ENCODE results near the gene TSHZ1. TPM values are rescaled to one million over a fixed set of nuclear protein-coding genes. Genes with fewer than 3 reads are reported as not detected.

The TSHZ1 gene
- total RNA-seq, 1 donor from 2014 or later = 24.6 TPM

GRCh38 chr18:75247611-75248421 lies 37.2 kb downstream of the TSHZ1 start:
- peak overlapping the region; percentile 85 for H3K27ac ChIP-seq (replicated peaks)
- H3K4me3 ChIP-seq = peak overlapping the region; percentile 61
- no peaks in the 10 kb centered on the region for H3K27me3 ChIP-seq (ENCODE audit: low read depth)
- no peaks in the 10 kb centered on the region for H3K9me3 ChIP-seq (replicated peaks)
- H3K36me3 ChIP-seq = no peaks in the 10 kb centered on the region
- no peak for DNase-seq
- H3K4me1 ChIP-seq = peaks cover 68% of the 10 kb centered on the region
- intact Hi-C loops (cut with micrococcal nuclease) = no loop called here
- no peak for TF ChIP-seq CTCF (IDR thresholded peaks at IDR 0.05; ENCODE audit: borderline replicate concordance)

- Histone ChIP-seq H3K27ac (replicated peaks) (peak overlapping the region; percentile 85), H3K27me3 (ENCODE audit: low read depth) (no peaks in the 10 kb centered on the region), H3K4me3 (peak overlapping the region; percentile 61), H3K36me3 (no peaks in the 10 kb centered on the region), H3K4me1 (peaks cover 76% of the 10 kb centered on the region), H3K9me3 (replicated peaks) (no peaks in the 10 kb centered on the region)
- no peak for TF ChIP-seq CTCF (IDR thresholded peaks at IDR 0.05; ENCODE audit: borderline replicate concordance)
- intact Hi-C loops (cut with micrococcal nuclease) = no loop called here
- DNase-seq = no peak
Observed at GRCh38 chr18:75248426-75249174, 38.0 kb downstream of the TSHZ1 start.

- TF ChIP-seq CTCF (IDR thresholded peaks at IDR 0.05; ENCODE audit: borderline replicate concordance) = no peak
Observed at GRCh38 chr18:75249175-75249518, 38.5 kb downstream of the TSHZ1 start.

GRCh38 chr18:75249672-75250470 lies 39.3 kb downstream of the TSHZ1 start:
- intact Hi-C loops (cut with micrococcal nuclease) = no loop called here
- H3K36me3 ChIP-seq = no peaks in the 10 kb centered on the region
- peak overlapping the region; percentile 85 for H3K27ac ChIP-seq (replicated peaks)
- TF ChIP-seq CTCF (IDR thresholded peaks at IDR 0.05; ENCODE audit: borderline replicate concordance) = no peak
- peaks cover 76% of the 10 kb centered on the region for H3K4me1 ChIP-seq
- no peak for DNase-seq
- H3K4me3 ChIP-seq = no peak overlapping the region
- H3K27me3 ChIP-seq (ENCODE audit: low read depth) = no peaks in the 10 kb centered on the region
- no peaks in the 10 kb centered on the region for H3K9me3 ChIP-seq (replicated peaks)

More at GRCh38 chr18:75249175-75249518, 38.5 kb downstream of the TSHZ1 start:
- H3K36me3 ChIP-seq = no peaks in the 10 kb centered on the region
- DNase-seq = no peak
- no peak overlapping the region for H3K4me3 ChIP-seq
- no peaks in the 10 kb centered on the region for H3K9me3 ChIP-seq (replicated peaks)
- peaks cover 76% of the 10 kb centered on the region for H3K4me1 ChIP-seq
- no peaks in the 10 kb centered on the region for H3K27me3 ChIP-seq (ENCODE audit: low read depth)
- peak overlapping the region; percentile 85 for H3K27ac ChIP-seq (replicated peaks)
- intact Hi-C loops (cut with micrococcal nuclease) = no loop called here

DNA sequence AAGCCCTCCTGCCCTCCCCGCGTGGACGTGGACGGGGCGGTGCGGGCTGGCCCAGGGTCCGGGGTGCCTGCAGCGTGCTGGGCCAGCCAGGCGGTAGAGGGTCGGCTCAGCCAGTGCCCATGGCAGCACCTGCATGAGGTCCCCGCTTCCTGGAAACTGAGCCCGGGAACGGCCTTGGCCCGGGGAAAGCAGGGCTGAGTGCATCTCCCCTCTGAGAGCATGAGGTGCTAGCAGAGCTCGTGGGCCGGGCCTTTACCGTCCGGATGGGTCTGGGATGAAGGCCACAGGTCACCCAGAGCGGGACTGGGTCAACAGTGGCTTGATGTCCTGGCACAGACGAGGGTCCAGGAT lies 39.8 kb downstream of the TSHZ1 start:
- Histone ChIP-seq H3K4me3 (no peak overlapping the region), H3K4me1 (peaks cover 76% of the 10 kb centered on the region), H3K27me3 (ENCODE audit: low read depth) (no peaks in the 10 kb centered on the region), H3K27ac (replicated peaks) (peak overlapping the region; percentile 85), H3K9me3 (replicated peaks) (no peaks in the 10 kb centered on the region), H3K36me3 (no peaks in the 10 kb centered on the region)
- intact Hi-C loops (cut with micrococcal nuclease) = no loop called here
- TF ChIP-seq CTCF (IDR thresholded peaks at IDR 0.05; ENCODE audit: borderline replicate concordance) = no peak
- DNase-seq = no peak

Data from left ventricle myocardium inferior (tissue), 1 donor.